Progenitor cell of endocrine pancreas (in vitro differentiated cells): ENCODE measurements around the gene SELENOK. TPM values are rescaled to one million over a fixed set of nuclear protein-coding genes. Genes with fewer than 3 reads are reported as not detected.

Experiments
- DNase-seq: peaks from one replicate; pipeline ENCODE4 v3.0.0; 2021; ENCODE audit warnings: low spot score; ENCODE audit not compliant: unreplicated experiment
- H3K27ac Mint-ChIP-seq: 2 replicates; pipeline ENCODE4 v1.8.0; 2021; ENCODE audit warnings: mild to moderate bottlenecking, moderate library complexity, mixed read lengths
- H3K27me3 Mint-ChIP-seq: 2 replicates; pipeline ENCODE4 v1.8.0; 2021; ENCODE audit warnings: mixed read lengths
- H3K36me3 Mint-ChIP-seq: 2 replicates; pipeline ENCODE4 v1.8.0; 2022; ENCODE audit warnings: mixed read lengths; ENCODE audit not compliant: insufficient read depth
- H3K4me1 Mint-ChIP-seq: 2 replicates; pipeline ENCODE4 v1.8.0; 2021; ENCODE audit warnings: low read depth, mixed read lengths
- H3K4me3 Mint-ChIP-seq: 2 replicates; pipeline ENCODE4 v1.8.0; 2021; ENCODE audit warnings: low read depth, mild to moderate bottlenecking, moderate library complexity, mixed read lengths
- H3K9me3 Mint-ChIP-seq: 2 replicates; pipeline ENCODE4 v1.8.0; 2021; ENCODE audit warnings: low read depth, mixed read lengths
- total RNA-seq: library from RNA; stranded (reverse); gene quantifications from 2 replicates; pipeline ENCODE4 v1.2.1, GENCODE V29; 2021
- TF ChIP-seq, protein P1 (sequence below): fragments of 200-600 bp; sonication (generic); IDR thresholded peaks from one replicate; pipeline ENCODE4 v1.5.0; 2021; ENCODE audit warnings: antibody characterized with exemption, mild to moderate bottlenecking; ENCODE audit not compliant: unreplicated experiment

Gene SELENOK
- total RNA-seq, 1 donor from 2014 or later = 40.2 TPM

DNA sequence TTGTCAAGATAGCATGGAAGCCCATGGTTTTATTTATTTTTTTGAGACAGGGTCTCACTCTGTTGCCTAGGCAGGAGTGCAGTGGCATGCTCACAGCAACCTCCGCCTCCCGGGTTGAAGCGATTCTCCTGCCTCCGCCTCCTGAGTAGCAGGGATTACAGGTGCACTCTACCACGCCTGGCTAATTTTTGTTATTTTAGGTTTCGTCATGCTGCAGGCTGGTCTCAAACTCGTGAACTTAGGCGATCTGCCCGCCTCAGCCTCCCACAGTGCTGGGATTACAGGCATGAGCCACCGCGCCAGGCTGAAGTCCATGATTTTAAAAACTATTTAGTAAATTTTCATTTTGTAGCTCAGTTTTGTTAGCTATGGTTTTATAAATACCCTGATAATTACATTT lies 7.0 kb downstream of the SELENOK start:
- no peak for DNase-seq
- Mint-ChIP-seq H3K9me3 (no peaks in the 10 kb centered on the region), H3K36me3 (peaks cover 12% of the 10 kb centered on the region), H3K27ac (no peak overlapping the region), H3K4me1 (peaks cover 16% of the 10 kb centered on the region), H3K27me3 (no peaks in the 10 kb centered on the region), H3K4me3 (no peak overlapping the region)
- TF ChIP-seq, protein P1, sequence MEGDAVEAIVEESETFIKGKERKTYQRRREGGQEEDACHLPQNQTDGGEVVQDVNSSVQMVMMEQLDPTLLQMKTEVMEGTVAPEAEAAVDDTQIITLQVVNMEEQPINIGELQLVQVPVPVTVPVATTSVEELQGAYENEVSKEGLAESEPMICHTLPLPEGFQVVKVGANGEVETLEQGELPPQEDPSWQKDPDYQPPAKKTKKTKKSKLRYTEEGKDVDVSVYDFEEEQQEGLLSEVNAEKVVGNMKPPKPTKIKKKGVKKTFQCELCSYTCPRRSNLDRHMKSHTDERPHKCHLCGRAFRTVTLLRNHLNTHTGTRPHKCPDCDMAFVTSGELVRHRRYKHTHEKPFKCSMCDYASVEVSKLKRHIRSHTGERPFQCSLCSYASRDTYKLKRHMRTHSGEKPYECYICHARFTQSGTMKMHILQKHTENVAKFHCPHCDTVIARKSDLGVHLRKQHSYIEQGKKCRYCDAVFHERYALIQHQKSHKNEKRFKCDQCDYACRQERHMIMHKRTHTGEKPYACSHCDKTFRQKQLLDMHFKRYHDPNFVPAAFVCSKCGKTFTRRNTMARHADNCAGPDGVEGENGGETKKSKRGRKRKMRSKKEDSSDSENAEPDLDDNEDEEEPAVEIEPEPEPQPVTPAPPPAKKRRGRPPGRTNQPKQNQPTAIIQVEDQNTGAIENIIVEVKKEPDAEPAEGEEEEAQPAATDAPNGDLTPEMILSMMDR = no peak

DNA sequence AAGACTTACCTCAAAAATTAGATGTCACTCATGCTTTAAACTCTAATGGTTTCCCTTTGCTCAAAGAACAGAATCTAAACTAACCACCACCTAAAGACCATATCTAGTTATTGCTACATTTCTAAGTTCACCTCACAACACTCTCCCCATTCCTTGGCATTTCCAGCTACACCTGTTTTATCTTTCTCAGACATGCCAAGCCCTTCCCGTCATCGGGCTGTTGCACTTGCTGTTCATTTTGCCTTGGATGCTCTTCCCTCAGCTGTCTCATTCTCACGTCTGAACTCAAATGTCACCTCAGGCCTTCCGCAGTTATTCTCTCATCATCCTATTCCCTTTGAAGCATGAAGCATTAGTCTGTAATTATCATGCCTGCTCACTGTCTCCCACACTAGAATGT lies 8.7 kb downstream of the SELENOK start:
- Mint-ChIP-seq H3K27ac (no peak overlapping the region), H3K4me3 (peak overlapping the region; percentile 97), H3K9me3 (no peaks in the 10 kb centered on the region), H3K27me3 (no peaks in the 10 kb centered on the region), H3K36me3 (peaks cover 11% of the 10 kb centered on the region), H3K4me1 (peaks cover 9% of the 10 kb centered on the region)
- TF ChIP-seq, protein P1 = no peak
- DNase-seq = no peak

DNA sequence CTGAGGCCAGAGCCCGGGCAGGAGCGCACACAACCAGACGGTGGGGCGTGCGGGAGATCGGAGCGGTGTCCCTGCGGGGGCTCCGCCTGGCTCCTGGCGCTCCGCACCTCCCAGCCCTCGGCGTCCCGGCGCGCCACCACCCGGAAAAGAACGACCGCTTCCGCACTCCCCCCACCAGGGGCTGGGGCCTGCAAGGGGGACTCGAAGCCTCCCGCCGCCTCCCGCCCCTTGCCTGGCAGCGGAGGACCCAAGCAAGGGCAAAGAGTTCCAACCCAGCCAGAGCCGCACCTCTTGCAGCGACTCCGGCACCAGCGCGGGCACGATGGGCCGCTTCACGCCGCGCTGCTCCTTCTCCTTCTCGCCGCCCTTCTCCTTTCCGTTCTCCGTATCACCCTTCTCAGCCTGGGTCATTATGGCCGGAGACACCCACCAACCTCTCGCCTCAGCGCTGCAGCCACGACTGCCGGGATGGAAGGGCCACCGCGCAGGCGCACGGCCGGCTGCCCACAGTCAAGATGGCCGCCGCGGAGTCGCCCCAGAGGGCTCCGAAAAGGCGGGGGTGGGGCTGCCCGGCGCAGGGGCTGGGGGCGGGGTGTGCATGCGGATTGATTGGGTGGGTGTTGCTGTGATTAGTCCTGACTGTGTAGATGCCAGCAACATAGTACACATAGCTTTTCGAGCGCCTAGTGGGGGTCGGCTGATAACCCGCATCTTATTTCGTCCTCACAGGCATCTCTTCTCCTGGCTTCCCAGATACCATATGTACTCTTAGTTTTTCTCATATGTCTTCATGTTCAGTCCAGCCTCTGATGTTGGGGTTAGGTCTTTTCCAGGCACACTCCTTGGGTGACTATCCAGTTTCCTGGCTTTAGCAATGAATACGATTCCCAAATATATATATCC lies 9.7 kb downstream of the SELENOK start, which contains the start of gene ACTR8:
Gene ACTR8 (minus strand): TSS at position 462 of the 903 bp plus-strand sequence. CDS start 51 bp downstream, at position 411.
- peak; percentile 84 for DNase-seq
- no peaks in the 10 kb centered on the region for H3K27me3 Mint-ChIP-seq
- H3K36me3 Mint-ChIP-seq = peaks cover 18% of the 10 kb centered on the region

DNA sequence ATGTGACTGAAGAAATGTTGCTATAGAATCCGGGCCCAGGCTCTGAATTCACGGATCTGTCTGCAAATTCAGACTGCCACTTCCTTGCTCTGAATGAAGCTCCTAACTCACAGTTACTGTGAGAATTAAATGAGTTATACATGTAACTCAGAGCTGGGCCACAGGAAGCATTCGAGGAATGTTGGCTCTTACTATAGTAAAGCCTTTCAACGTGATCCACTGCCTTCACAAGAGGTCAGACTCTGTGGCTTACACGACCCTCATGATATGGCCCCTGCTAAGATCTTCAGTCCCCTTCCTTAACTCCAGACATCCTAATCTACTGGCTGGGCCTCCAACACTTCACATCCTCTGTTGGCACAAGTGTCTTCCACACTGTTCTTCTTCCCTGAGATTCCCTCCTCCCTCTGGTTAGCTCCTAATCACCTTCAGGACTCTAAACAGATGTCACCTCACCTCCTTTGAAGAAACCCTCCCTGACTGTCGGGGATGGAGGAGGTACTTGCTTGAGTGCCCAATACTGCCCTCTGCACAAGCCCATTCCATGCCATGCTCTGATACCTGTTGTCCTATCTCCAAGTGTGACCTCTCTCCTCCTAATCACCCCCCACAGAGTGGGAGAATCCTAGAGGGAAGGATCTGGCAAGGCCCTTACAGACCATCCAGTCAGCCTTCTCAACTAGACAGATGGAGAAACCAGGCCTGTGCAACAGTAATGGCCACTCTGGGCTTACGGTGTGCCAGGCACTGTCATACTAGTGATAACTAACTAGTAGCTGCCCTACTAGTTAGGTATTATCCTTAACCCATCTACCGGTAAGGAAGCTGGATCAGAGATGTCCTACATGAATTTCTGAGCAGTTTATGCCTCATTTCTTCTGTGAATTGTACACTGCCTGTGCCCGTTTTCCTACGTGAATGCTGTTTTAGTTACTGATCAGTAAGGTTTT lies 11.0 kb downstream of the SELENOK start:
- H3K4me1 Mint-ChIP-seq = peaks cover 9% of the 10 kb centered on the region
- TF ChIP-seq, protein P1 = no peak
- no peaks in the 10 kb centered on the region for H3K9me3 Mint-ChIP-seq
- H3K27ac Mint-ChIP-seq = peak overlapping the region; percentile 96
- peaks cover 20% of the 10 kb centered on the region for H3K36me3 Mint-ChIP-seq
- no peaks in the 10 kb centered on the region for H3K27me3 Mint-ChIP-seq
- peak overlapping the region; percentile 97 for H3K4me3 Mint-ChIP-seq
- no peak for DNase-seq

More for the DNA sequence above, 9.7 kb downstream of the SELENOK start, which contains the start of gene ACTR8:
- Mint-ChIP-seq H3K4me1 (peaks cover 9% of the 10 kb centered on the region), H3K9me3 (no peaks in the 10 kb centered on the region), H3K4me3 (peak within 1 kb of the TSS; percentile 97), H3K27ac (peak within 1 kb of the TSS; percentile 96)
- TF ChIP-seq, protein P1 = peak; percentile 40
